ENCODE results near the gene LBHD2. TPM values are rescaled to one million over a fixed set of nuclear protein-coding genes. Genes with fewer than 3 reads are reported as not detected.

Gene LBHD2
- total and polyA plus RNA-seq, 8 donors, result not detected

DNA sequence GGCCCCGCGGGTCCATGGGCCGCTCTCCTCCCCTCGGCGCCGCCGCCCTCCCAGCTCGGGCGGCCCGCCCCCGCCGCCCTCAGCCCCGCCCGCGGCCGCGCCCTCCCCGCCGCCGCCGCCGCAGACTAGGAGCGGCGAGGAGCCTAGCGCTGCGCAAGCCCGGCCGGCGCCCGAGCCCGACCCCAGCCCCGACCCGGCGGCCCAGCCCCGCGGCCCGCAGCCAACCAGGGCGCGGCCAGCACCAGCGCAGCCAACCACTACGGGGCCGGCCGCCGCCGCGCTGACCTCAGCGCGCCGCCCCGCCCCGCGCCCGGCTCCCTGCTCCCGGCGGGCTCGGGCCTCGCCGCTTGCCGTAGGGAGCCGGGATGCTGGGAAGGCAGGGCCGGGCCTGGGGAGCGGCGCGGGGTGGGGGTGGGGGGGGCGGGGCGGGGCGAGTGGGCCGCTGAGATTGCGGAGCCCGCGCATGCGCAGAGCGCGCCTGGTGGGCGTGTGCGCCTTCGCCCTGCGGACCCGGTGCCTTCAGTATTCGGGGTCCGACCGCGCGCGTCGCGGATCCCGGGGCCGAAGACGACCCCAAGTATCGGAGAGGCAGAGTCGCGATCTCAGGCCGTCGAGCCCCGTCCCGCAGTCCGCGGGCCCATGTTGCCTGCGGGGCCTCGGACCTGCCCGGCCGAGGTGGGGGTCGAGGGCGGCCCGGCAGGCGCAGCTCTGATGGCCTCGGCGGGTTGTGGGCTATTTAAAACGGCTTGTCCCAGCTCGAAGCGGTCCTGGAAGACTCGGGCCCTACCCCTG is 26.4 kb upstream of the LBHD2 start, which contains the start of gene CDC42BPB:
Gene CDC42BPB, minus strand, starts transcription at position 178 of the 792 bp plus-strand sequence. CDS start 376 bp downstream, outside the sequence.
- intact Hi-C loops (cut with DNase I), result no loop called here
- H3K4me3 ChIP-seq, result peak within 1 kb of the TSS; percentile 88 to 93
- DNase-seq (peak; percentile 85 to 96 (median 91)), ATAC-seq (peak; percentile 96)
- H3K9me3 ChIP-seq, result no peaks in the 10 kb centered on the region
- peak within 1 kb of the TSS; percentile 86 for H3K27ac ChIP-seq
- TF ChIP-seq, protein P1, sequence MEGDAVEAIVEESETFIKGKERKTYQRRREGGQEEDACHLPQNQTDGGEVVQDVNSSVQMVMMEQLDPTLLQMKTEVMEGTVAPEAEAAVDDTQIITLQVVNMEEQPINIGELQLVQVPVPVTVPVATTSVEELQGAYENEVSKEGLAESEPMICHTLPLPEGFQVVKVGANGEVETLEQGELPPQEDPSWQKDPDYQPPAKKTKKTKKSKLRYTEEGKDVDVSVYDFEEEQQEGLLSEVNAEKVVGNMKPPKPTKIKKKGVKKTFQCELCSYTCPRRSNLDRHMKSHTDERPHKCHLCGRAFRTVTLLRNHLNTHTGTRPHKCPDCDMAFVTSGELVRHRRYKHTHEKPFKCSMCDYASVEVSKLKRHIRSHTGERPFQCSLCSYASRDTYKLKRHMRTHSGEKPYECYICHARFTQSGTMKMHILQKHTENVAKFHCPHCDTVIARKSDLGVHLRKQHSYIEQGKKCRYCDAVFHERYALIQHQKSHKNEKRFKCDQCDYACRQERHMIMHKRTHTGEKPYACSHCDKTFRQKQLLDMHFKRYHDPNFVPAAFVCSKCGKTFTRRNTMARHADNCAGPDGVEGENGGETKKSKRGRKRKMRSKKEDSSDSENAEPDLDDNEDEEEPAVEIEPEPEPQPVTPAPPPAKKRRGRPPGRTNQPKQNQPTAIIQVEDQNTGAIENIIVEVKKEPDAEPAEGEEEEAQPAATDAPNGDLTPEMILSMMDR (IDR thresholded peaks at IDR 0.05), result no peak
- peaks cover 4 to 27% of the 10 kb centered on the region in 2 donors for H3K4me1 ChIP-seq
- H3K36me3 ChIP-seq, result no peaks in the 10 kb centered on the region
- peaks cover 0 to 55% of the 10 kb centered on the region in 2 donors for H3K27me3 ChIP-seq

DNA sequence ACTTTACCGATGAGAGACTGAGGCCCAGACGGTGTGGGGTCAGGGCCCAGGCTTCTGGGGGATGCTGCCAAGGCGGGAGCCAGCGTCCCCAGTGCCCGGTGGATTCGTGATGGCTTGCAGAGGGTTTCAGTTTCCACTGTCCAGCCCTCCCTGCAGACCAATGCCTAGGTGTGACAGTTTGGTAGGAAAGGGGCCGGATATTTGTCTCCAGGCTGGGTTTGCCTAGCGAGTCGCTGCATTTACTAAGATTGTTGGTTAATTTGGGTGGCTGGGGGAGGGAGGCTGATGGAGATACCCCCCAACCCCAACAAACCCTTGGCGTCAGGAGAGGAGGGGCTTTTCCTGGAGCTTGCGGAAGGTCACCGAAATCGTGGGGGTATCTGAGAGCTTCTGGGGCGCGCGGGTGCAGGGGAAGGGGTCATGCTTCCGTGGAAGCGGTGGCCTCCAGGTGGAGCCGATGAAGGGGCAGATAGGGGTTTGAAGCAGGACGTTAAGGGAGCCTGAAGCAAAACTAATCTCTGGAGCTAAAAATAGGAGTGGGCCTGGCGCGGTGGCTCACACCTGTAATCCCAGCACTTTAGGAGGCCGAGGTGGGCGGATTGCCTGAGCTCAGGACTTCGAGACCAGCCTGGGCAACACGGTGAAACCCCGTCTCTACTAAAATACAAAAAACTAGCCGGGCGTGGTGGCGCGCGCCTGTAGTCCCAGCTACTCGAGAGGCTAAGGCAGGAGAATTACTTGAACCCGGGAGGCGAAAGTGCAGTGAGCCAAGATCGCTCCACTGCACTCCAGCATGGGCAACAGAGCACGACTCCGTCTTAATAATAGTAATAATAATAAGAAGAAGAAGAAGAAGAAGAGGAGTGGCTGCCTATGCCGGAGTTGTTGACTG is 25.6 kb upstream of the LBHD2 start:
- H3K27ac ChIP-seq, result peak overlapping the region; percentile 39 to 69
- H3K27me3 ChIP-seq, result peaks cover 0 to 55% of the 10 kb centered on the region in 2 donors
- peak in 1 of 4 donors; percentile 22 for DNase-seq
- TF ChIP-seq, protein P1 (IDR thresholded peaks at IDR 0.05), result no peak
- H3K4me3 ChIP-seq, result peak overlapping the region; percentile 69 to 87
- intact Hi-C loops (cut with DNase I), result no loop called here
- H3K4me1 ChIP-seq, result peaks cover 4 to 27% of the 10 kb centered on the region in 2 donors
- no peaks in the 10 kb centered on the region for H3K9me3 ChIP-seq
- H3K36me3 ChIP-seq, result no peaks in the 10 kb centered on the region
- peak; percentile 22 for ATAC-seq

DNA sequence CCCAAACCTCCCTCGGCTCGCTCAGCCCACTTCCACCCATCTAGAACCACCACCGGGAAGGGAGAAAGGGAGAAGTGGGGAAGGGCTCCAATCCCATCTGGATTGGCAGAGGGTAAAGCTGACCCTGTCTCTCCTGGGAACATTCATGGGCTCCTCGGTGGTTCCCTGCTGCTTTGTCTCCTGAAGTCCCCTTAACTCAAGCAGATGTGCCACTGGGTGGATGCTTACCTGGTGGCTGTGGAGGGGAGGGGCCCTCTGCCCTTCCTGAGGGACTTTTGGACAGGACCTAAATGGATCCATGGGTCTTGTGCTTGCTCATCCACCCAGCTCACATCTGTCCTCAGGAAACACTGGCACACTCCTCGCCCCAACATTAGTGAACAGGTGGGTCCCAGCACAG is 24.5 kb upstream of the LBHD2 start:
- Histone ChIP-seq H3K4me1 (peaks cover 4 to 22% of the 10 kb centered on the region in 2 donors), H3K4me3 (no peak overlapping the region), H3K27me3 (peaks cover 0 to 54% of the 10 kb centered on the region in 2 donors), H3K36me3 (no peaks in the 10 kb centered on the region), H3K27ac (no peak overlapping the region), H3K9me3 (no peaks in the 10 kb centered on the region)
- no peak for DNase-seq
- TF ChIP-seq, protein P1 (IDR thresholded peaks at IDR 0.05), result no peak
- ATAC-seq, result no peak
- intact Hi-C loops (cut with DNase I), result no loop called here

DNA sequence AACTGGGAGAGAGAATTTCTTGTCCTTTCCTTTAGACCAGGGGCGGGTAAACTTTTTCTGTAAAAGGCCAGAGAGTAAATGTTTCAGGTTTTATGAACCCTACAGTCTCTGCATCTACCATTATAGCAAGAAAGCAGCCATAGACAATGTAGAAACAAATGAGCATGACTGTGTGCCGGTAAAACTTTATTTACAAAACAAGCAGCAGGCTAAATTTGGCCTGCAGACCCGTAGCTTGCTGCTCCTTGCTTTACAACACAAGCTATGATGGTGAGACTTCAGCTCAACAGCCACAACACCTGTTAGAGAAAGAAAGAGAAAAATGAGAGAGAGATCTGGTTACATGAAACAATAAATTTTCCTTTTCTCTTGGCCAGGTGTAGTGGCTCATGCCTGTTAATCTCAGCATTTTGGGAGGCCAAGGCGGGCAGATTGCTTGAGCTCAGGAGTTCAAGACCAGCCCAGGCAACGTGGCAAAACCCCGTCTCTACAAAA is 22.5 kb upstream of the LBHD2 start:
- ATAC-seq (no peak), DNase-seq (no peak)
- intact Hi-C loops (cut with DNase I), result no loop called here

More for the DNA sequence above, 22.5 kb upstream of the LBHD2 start:
- Histone ChIP-seq H3K9me3 (no peaks in the 10 kb centered on the region), H3K4me1 (peaks cover 0 to 8% of the 10 kb centered on the region in 2 donors), H3K27ac (no peak overlapping the region), H3K27me3 (peaks cover 0 to 34% of the 10 kb centered on the region in 2 donors), H3K4me3 (no peak overlapping the region), H3K36me3 (no peaks in the 10 kb centered on the region)
- TF ChIP-seq, protein P1 (IDR thresholded peaks at IDR 0.05), result no peak
